Neural crest cell (in vitro differentiated cells): ENCODE data around the gene NCOA3. TPM values are rescaled to one million over a fixed set of nuclear protein-coding genes. Genes with fewer than 3 reads are reported as not detected.
A peak's percentile ranks its signal among the peaks of the same experiment; 100 is the strongest.
"Not testable (repeated sequence)": the region's sequence is repeated elsewhere in the genome, so short reads cannot be mapped to it uniquely, and the experiment has no call there.

Experiments
- DNase-seq: peaks from one replicate; pipeline ENCODE4 v3.0.0; 2021; ENCODE audit warnings: low read depth, mixed read lengths, low spot score
- H3K27ac Mint-ChIP-seq: one replicate; pipeline ENCODE4 v1.8.0; 2021; ENCODE audit warnings: mild to moderate bottlenecking, mixed read lengths; ENCODE audit not compliant: unreplicated experiment
- H3K27me3 Mint-ChIP-seq: 2 replicates; pipeline ENCODE4 v1.8.0; 2021; ENCODE audit warnings: low read depth, mild to moderate bottlenecking, mixed read lengths
- H3K36me3 Mint-ChIP-seq: 2 replicates; pipeline ENCODE4 v1.8.0; 2021; ENCODE audit warnings: low read depth, mild to moderate bottlenecking, mixed read lengths
- H3K4me1 Mint-ChIP-seq: 2 replicates; pipeline ENCODE4 v1.8.0; 2021; ENCODE audit warnings: mixed read lengths
- H3K4me3 Mint-ChIP-seq: one replicate; pipeline ENCODE4 v1.8.0; 2021; ENCODE audit warnings: mild to moderate bottlenecking, mixed read lengths
- H3K9me3 Mint-ChIP-seq: 2 replicates; pipeline ENCODE4 v1.8.0; 2021; ENCODE audit warnings: mixed read lengths
- total RNA-seq: library from RNA; stranded (reverse); gene quantifications from 2 replicates; pipeline ENCODE4 v1.2.1, GENCODE V29; 2021
- TF ChIP-seq, protein P1 (sequence below): fragments of 200-600 bp; sonication (generic); conservative IDR thresholded peaks from 2 replicates; pipeline ENCODE4 v1.5.0; 2021; ENCODE audit warnings: antibody characterized with exemption, mild to moderate bottlenecking

The NCOA3 gene
- total RNA-seq, 1 donor from 2014 or later: 25.7 TPM

DNA sequence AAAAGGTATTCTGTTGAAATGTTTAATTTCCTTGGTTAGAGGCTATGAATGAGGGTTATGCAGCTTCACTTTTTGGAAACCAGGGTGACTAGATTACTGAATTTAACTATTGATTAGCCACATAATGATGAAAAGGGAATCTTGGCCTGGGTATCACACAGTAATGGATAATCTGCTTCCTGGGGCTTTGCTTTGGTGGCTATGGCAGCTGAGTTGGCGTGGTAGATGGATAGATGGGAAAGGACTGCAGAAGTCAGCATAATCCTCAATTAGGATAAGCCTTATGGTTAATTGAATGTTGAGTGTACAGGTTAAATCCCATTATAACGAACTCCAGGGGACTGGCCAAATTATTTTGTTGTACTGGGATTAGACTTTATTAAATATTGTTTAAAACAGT lies 5.2 kb downstream of the NCOA3 start:
- TF ChIP-seq, protein P1, sequence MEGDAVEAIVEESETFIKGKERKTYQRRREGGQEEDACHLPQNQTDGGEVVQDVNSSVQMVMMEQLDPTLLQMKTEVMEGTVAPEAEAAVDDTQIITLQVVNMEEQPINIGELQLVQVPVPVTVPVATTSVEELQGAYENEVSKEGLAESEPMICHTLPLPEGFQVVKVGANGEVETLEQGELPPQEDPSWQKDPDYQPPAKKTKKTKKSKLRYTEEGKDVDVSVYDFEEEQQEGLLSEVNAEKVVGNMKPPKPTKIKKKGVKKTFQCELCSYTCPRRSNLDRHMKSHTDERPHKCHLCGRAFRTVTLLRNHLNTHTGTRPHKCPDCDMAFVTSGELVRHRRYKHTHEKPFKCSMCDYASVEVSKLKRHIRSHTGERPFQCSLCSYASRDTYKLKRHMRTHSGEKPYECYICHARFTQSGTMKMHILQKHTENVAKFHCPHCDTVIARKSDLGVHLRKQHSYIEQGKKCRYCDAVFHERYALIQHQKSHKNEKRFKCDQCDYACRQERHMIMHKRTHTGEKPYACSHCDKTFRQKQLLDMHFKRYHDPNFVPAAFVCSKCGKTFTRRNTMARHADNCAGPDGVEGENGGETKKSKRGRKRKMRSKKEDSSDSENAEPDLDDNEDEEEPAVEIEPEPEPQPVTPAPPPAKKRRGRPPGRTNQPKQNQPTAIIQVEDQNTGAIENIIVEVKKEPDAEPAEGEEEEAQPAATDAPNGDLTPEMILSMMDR: no peak
- Mint-ChIP-seq H3K36me3 (no peaks in the 10 kb centered on the region), H3K9me3 (no peaks in the 10 kb centered on the region), H3K27ac (no peak overlapping the region), H3K27me3 (no peaks in the 10 kb centered on the region), H3K4me1 (peaks cover 58% of the 10 kb centered on the region), H3K4me3 (peak overlapping the region; percentile 6)
- DNase-seq: no peak

DNA sequence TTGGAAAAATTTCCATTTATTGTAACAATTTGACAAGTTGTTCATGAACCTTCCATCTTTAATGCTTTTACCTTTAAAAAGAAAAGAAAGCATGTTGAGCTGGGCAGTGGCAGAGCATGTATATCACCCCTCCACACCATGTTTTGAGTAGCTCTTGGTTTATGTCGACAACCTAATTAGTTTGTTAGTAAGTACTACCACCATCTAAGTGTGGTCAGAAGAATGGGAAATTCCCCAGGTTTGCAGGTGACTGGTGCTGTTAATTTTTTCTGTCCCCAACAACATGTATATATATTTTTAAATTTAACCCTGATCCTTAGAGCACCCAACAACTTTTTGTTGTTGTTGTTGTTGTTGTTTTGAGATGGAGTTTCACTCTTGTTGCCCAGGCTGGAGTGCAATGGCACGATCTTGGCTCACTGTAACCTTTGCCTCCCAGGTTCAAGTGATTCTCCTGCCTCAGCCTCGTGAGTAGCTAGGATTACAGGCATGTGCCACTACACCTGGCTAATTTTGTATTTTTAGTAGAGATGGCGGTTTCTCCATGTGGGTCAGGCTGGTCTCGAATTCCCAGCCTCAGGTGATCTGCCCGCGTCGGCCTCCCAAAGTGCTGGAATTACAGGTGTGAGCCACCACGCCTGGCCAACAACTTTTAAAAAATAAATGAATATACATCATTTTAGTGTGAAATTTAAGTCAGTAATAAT lies 5.7 kb downstream of the NCOA3 start:
- H3K27me3 Mint-ChIP-seq, H3K4me3 Mint-ChIP-seq, H3K36me3 Mint-ChIP-seq, H3K9me3 Mint-ChIP-seq, H3K27ac Mint-ChIP-seq, DNase-seq: not testable (repeated sequence)
- peaks cover 58% of the 10 kb centered on the region for H3K4me1 Mint-ChIP-seq

DNA sequence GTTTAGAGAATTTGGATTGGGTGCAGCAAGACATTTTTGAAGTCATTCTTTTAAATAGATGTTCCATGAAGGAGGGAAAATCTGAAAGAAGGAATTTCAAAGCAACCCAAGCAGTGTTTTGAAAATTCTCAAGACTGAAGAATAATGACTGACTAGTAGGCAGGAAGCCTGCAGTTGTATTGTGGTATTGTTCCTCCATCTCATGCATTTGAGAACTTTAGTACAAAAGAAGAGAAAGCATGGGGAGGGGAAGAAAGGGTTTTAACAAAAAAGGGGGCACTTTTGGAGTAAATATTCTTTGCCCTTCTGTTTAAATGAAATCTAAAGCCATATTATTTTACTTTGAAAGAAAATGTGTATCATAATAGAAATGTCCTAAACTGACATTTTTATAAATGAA lies 6.6 kb downstream of the NCOA3 start:
- Mint-ChIP-seq H3K9me3 (no peaks in the 10 kb centered on the region), H3K36me3 (no peaks in the 10 kb centered on the region), H3K4me1 (peaks cover 51% of the 10 kb centered on the region), H3K4me3 (peak overlapping the region; percentile 49), H3K27me3 (no peaks in the 10 kb centered on the region), H3K27ac (no peak overlapping the region)
- DNase-seq: no peak
- TF ChIP-seq, protein P1: no peak

DNA sequence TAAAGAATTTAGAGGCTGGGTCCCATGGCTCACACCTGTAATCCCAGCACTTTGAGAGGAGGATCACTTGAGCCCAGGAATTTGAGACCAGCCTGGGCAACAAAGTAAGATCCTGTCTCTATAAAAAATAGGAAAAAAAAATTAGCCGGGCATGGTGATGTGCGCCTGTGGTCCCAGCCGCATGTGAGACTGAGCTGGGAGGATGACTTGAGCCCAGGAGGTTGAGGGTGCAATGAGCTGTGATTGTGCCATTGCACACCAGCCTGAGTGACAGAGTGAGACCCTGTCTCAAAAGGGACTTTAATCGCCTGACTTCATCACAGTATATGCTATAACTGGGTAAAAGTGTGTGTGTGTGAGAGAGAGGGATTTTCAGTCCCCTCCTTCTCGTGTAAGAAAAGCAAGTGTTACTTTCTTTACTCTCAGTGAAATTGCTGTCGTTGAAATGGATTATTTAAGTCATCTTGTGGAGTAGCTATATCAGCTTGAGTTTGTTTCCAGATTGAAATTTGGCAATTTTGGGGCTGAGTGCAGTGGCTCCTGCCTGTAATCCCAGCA lies 7.5 kb downstream of the NCOA3 start:
- TF ChIP-seq, protein P1: no peak
- DNase-seq: no peak

DNA sequence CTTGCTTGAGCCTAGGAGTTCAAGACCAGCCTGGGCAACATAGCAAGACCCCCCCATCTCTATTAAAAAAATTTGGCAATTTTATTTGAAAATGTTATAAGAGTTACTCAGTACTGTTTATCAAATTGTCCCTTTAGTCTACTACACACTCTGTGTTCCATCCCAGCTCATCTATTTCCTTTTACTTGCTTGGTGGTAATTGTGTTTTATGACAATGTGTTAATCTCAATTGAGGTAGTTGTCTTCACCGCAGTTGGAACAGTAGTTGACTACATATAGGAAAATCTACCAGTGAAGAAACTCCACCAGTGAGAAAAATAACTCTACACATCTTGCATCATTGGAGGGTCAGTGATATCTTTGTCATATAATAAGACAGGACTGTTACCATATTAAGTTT lies 8.0 kb downstream of the NCOA3 start:
- Mint-ChIP-seq H3K4me3 (peak overlapping the region; percentile 28), H3K36me3 (no peaks in the 10 kb centered on the region), H3K27me3 (no peaks in the 10 kb centered on the region), H3K4me1 (peaks cover 45% of the 10 kb centered on the region), H3K9me3 (no peaks in the 10 kb centered on the region), H3K27ac (no peak overlapping the region)
- TF ChIP-seq, protein P1: no peak
- DNase-seq: no peak

More for the DNA sequence above, 7.5 kb downstream of the NCOA3 start:
- Mint-ChIP-seq H3K27ac (peak overlapping the region; percentile 87), H3K27me3 (no peaks in the 10 kb centered on the region), H3K9me3 (no peaks in the 10 kb centered on the region), H3K36me3 (no peaks in the 10 kb centered on the region), H3K4me1 (peaks cover 45% of the 10 kb centered on the region), H3K4me3 (peak overlapping the region; percentile 28)

DNA sequence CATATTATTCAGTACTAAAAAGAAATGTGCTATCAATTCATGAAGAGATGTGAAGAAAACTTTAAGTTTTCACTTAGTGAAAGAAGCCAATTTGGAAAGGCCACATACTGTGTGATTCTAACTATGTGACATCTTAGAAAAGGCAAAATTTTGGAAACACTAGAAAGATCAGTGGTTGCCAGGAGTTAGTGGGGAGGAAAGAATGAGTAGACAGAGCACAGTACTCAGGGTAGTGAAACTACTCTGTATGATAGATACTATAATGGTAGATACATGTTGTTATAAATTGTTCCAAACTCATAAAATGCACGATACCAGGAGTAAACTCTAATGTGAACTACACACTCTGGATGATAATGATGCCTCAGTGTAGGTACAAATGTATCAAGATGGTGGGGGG lies 14.2 kb downstream of the NCOA3 start:
- Mint-ChIP-seq H3K4me3 (no peak overlapping the region), H3K27ac (no peak overlapping the region), H3K4me1 (peaks cover 10% of the 10 kb centered on the region), H3K27me3 (no peaks in the 10 kb centered on the region), H3K9me3 (peaks cover 7% of the 10 kb centered on the region), H3K36me3 (peaks cover 10% of the 10 kb centered on the region)
- TF ChIP-seq, protein P1: no peak
- no peak for DNase-seq
